ENCODE results near the gene SDC4. TPM values are rescaled to one million over a fixed set of nuclear protein-coding genes. Genes with fewer than 3 reads are reported as not detected.

Gene SDC4
- total RNA-seq, 1 experiment from 2014 or later, result 242 TPM

DNA sequence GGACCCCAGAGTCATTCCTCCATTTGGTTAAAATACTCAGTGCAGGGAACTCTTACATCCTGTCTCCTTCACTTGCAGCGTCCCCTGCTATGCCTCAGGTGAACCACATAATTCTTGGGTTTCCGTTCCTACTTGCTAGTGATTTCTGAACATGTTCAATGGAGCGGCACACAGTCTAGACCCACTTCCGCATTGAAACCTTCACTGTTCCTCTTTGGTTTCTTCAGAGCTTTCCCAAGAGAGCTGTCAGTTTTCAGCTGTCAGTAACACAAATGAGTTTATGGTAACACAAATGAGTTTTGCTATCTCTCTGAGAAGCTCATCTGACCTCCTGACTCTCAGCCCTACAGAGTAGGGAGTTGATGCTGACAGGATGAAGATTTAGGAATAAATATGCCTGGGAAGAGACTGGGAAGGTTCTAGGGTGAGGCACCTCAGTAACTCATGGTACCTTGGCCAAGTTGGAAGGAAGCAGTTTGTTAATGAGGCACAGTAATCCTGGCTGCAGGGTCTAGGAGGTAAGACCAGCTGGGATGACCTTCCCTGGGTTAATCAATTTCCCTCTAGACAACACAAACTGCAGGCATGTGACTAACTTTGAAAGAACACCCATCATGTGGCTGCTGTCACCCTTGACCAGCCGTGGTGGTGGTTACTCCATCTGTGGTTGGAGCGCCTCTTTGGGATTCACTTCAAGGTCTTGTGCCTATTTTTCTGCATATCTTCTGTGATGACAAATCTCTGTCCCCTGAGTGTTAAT, 20.2 kb upstream of the SDC4 start:
- intact Hi-C loops (cut with micrococcal nuclease; ENCODE audit: unreplicated experiment), result no loop called here
- Mint-ChIP-seq H3K4me3 (ENCODE audit: unreplicated experiment) (no peak overlapping the region), H3K4me1 (ENCODE audit: low read depth, unreplicated experiment) (peaks cover 7% of the 10 kb centered on the region)

DNA sequence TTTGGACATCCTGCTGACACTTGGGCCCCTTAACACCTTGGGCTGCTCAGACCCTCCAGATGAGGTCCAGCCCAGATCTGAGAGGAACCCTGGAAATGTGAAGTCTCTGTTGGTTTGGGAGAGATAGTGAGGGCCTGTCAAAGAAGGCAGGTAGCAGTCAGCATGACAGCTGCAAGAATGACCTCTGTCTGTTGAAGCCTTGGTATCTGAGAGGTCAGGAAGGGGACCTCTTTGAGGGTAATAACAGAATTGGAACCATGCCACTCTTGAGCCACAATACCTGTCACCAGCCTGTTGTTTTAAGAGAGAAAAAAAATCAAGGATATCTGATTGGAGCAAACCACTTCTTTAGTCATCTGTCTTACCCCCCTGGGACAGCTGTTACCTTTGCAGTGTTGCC, 18.9 kb upstream of the SDC4 start:
- POLR2A ChIA-PET, result no interaction called here
- no TSS peak for BruUV-seq (replicated peaks)
- CTCF ChIA-PET, result interaction anchor here (0.7 kb wide), 1 partner anchor 44 kb away, joined by 3 read pairs; no protein-coding TSS in a partner anchor
- peaks cover 14% of the 10 kb centered on the region for H3K4me1 Mint-ChIP-seq (ENCODE audit: low read depth, unreplicated experiment)
- Histone ChIP-seq H3K4me1 (peaks cover 5% of the 10 kb centered on the region), H3K9me3 (no peaks in the 10 kb centered on the region), H3K27me3 (replicated peaks; ENCODE audit: control insufficient read depth, insufficient read depth, low read length) (no peaks in the 10 kb centered on the region), H3K36me3 (ENCODE audit: control insufficient read depth, insufficient read depth, low read length) (peaks cover 4% of the 10 kb centered on the region), H3K4me3 (ENCODE audit: low read depth, low read length) (no peak overlapping the region)
- no peak overlapping the region for H3K4me3 Mint-ChIP-seq (ENCODE audit: unreplicated experiment)
- intact Hi-C loops (cut with micrococcal nuclease; ENCODE audit: unreplicated experiment), result no loop called here
- H3K9me3 Mint-ChIP-seq (ENCODE audit: unreplicated experiment), result no peaks in the 10 kb centered on the region
- no peaks in the 10 kb centered on the region for H3K27me3 Mint-ChIP-seq (ENCODE audit: insufficient read depth, unreplicated experiment)
- H3K27ac Mint-ChIP-seq (ENCODE audit: unreplicated experiment), result no peak overlapping the region
- DNase-seq, result no peak
- TF ChIP-seq, protein P1, sequence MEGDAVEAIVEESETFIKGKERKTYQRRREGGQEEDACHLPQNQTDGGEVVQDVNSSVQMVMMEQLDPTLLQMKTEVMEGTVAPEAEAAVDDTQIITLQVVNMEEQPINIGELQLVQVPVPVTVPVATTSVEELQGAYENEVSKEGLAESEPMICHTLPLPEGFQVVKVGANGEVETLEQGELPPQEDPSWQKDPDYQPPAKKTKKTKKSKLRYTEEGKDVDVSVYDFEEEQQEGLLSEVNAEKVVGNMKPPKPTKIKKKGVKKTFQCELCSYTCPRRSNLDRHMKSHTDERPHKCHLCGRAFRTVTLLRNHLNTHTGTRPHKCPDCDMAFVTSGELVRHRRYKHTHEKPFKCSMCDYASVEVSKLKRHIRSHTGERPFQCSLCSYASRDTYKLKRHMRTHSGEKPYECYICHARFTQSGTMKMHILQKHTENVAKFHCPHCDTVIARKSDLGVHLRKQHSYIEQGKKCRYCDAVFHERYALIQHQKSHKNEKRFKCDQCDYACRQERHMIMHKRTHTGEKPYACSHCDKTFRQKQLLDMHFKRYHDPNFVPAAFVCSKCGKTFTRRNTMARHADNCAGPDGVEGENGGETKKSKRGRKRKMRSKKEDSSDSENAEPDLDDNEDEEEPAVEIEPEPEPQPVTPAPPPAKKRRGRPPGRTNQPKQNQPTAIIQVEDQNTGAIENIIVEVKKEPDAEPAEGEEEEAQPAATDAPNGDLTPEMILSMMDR (IDR thresholded peaks at IDR 0.05; ENCODE audit: insufficient read depth in 1 of 2, low read depth in 1 of 2, low read length in 1 of 2, severe bottlenecking in 1 of 2, unreplicated experiment in 1 of 2), result no peak
- peaks cover 36% of the 10 kb centered on the region for H3K36me3 Mint-ChIP-seq (ENCODE audit: insufficient read depth, unreplicated experiment)

More for the DNA sequence above, 20.2 kb upstream of the SDC4 start:
- H3K27me3 ChIP-seq (replicated peaks; ENCODE audit: control insufficient read depth, insufficient read depth, low read length), result no peaks in the 10 kb centered on the region
- Mint-ChIP-seq H3K9me3 (ENCODE audit: unreplicated experiment) (no peaks in the 10 kb centered on the region), H3K27ac (ENCODE audit: unreplicated experiment) (no peak overlapping the region), H3K27me3 (ENCODE audit: insufficient read depth, unreplicated experiment) (no peaks in the 10 kb centered on the region), H3K36me3 (ENCODE audit: insufficient read depth, unreplicated experiment) (peaks cover 26% of the 10 kb centered on the region)
- no peaks in the 10 kb centered on the region for H3K9me3 ChIP-seq
- DNase-seq, result no peak
- TF ChIP-seq, protein P1 (IDR thresholded peaks at IDR 0.05; ENCODE audit: insufficient read depth in 1 of 2, low read depth in 1 of 2, low read length in 1 of 2, severe bottlenecking in 1 of 2, unreplicated experiment in 1 of 2), result no peak
- BruUV-seq (replicated peaks), result no TSS peak
- H3K4me1 ChIP-seq, result no peaks in the 10 kb centered on the region; the same call in 1 of the 2 replicates
- H3K36me3 ChIP-seq (ENCODE audit: control insufficient read depth, insufficient read depth, low read length), result peaks cover 4% of the 10 kb centered on the region
- CTCF ChIA-PET, result interaction anchor here (0.5 to 1.1 kb wide), 3 partner anchors 46 to 119 kb away, joined by 3 to 5 read pairs (median 4); no protein-coding TSS in a partner anchor
- no peak overlapping the region for H3K4me3 ChIP-seq (ENCODE audit: low read depth, low read length)
- POLR2A ChIA-PET, result interaction anchor here (1.0 to 1.1 kb wide), 2 partner anchors 9 to 68 kb away, joined by 3 to 5 read pairs; no protein-coding TSS in a partner anchor

DNA sequence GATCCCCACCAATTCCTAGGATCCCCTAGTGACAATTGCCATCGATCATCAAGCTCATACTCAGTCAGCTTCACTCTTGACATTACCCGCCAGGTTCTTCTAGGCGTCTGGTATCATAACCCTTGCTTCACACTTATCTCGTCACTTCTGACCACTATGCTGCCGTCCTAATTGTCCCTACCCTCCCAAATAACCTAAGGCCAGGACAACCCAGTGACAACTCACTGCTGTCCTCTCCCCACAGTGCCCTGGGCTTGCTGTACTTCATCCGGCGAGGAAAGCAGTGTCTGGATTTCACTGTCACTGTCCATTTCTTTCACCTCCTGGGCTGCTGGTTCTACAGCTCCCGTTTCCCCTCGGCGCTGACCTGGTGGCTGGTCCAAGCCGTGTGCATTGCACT, 18.4 kb upstream of the SDC4 start:
- Histone ChIP-seq H3K4me3 (ENCODE audit: low read depth, low read length) (no peak overlapping the region), H3K27me3 (replicated peaks; ENCODE audit: control insufficient read depth, insufficient read depth, low read length) (no peaks in the 10 kb centered on the region), H3K4me1 (peaks cover 10% of the 10 kb centered on the region), H3K36me3 (ENCODE audit: control insufficient read depth, insufficient read depth, low read length) (peaks cover 4% of the 10 kb centered on the region), H3K9me3 (no peaks in the 10 kb centered on the region)
- DNase-seq, result no peak
- H3K4me3 Mint-ChIP-seq (ENCODE audit: unreplicated experiment), result no peak overlapping the region
- no TSS peak for BruUV-seq (replicated peaks)
- CTCF ChIA-PET, result interaction anchor here (8.0 kb wide), 1 partner anchor 43 kb away, joined by 134 read pairs; no protein-coding TSS in a partner anchor
- peaks cover 36% of the 10 kb centered on the region for H3K36me3 Mint-ChIP-seq (ENCODE audit: insufficient read depth, unreplicated experiment)
- H3K9me3 Mint-ChIP-seq (ENCODE audit: unreplicated experiment), result no peaks in the 10 kb centered on the region
- H3K27ac Mint-ChIP-seq (ENCODE audit: unreplicated experiment), result no peak overlapping the region
- POLR2A ChIA-PET, result interaction anchor here (10.3 kb wide), 1 partner anchor 22 kb away, joined by 229 read pairs; the partner anchor contains the start of gene SDC4
- TF ChIP-seq, protein P1 (IDR thresholded peaks at IDR 0.05; ENCODE audit: insufficient read depth in 1 of 2, low read depth in 1 of 2, low read length in 1 of 2, severe bottlenecking in 1 of 2, unreplicated experiment in 1 of 2), result no peak
- intact Hi-C loops (cut with micrococcal nuclease; ENCODE audit: unreplicated experiment), result no loop called here
- peaks cover 14% of the 10 kb centered on the region for H3K4me1 Mint-ChIP-seq (ENCODE audit: low read depth, unreplicated experiment)
- H3K27me3 Mint-ChIP-seq (ENCODE audit: insufficient read depth, unreplicated experiment), result no peaks in the 10 kb centered on the region

All from Caco-2 (cell line).